Measurements from ENCODE around the gene ZNF444.

GRCh38 chr19:56109226-56109625 is 31.9 kb upstream of the ZNF444 start:
- TF ChIP-seq SUZ12 (IDR thresholded peaks at IDR 0.05; ENCODE audit: extremely low read depth, insufficient read depth, insufficient read length): no peak
- TF ChIP-seq YY1 (IDR thresholded peaks at IDR 0.05; ENCODE audit: insufficient read depth, insufficient read length): no peak
